IMR-90 (cell line): Measurements from ENCODE around the gene S100A16. TPM values are rescaled to one million over a fixed set of nuclear protein-coding genes. Genes with fewer than 3 reads are reported as not detected.

Experiments used
- ATAC-seq: fragments of 200-7000 bp; cut with Tn5 transposase; 2 replicates; pipeline ENCODE4 v1.9.1; 2020; ENCODE audit warnings: low read depth, mild to moderate bottlenecking, moderate library complexity
- BruUV-seq: library from RNA; stranded (reverse); fragments of 400-500 nt; replicated peaks from 2 replicates; lab custom pipeline; 2021; lab: Mats Ljungman, UMichigan
- CTCF ChIA-PET: fragments of 300-600 bp; formaldehyde crosslinking; extraction: SDS; loops from one replicate; lab custom pipeline; 2021; ENCODE audit warnings: antibody characterized with exemption; lab: Yijun Ruan, JAX
- POLR2A ChIA-PET: fragments of 300-600 bp; sonication (Branson Sonifier 250); formaldehyde crosslinking; loops from one replicate; lab custom pipeline; 2022; ENCODE audit warnings: antibody characterized with exemption; ENCODE audit not compliant: unreplicated experiment; lab: Charles Lee
- DNase-seq: peaks from one replicate; pipeline ENCODE4 v3.0.0; 2013
- H2AFZ ChIP-seq: replicated peaks from 2 replicates; pipeline ENCODE3; 2013; ENCODE audit warnings: low read length, mild to moderate bottlenecking; ENCODE audit not compliant: poor library complexity
- H2AK5ac ChIP-seq: 2 replicates; pipeline ENCODE4 v1.6.1; 2013; ENCODE audit warnings: low read depth, low read length, inconsistent platforms
- H2AK9ac ChIP-seq: replicated peaks from 2 replicates; pipeline ENCODE3; 2013; ENCODE audit warnings: mild to moderate bottlenecking, low read depth, low read length, moderate library complexity; ENCODE audit not compliant: poor library complexity
- H2BK120ac ChIP-seq: 2 replicates; pipeline ENCODE4 v1.6.1; 2013; ENCODE audit warnings: low read depth, low read length, inconsistent platforms
- H2BK15ac ChIP-seq: 3 replicates; pipeline ENCODE4 v1.6.1; 2013; ENCODE audit warnings: low read depth, low read length, inconsistent platforms
- H2BK20ac ChIP-seq: 2 replicates; pipeline ENCODE4 v1.6.1; 2013; ENCODE audit warnings: low read depth, mild to moderate bottlenecking, inconsistent platforms, low read length, moderate library complexity
- H2BK5ac ChIP-seq: 2 replicates; pipeline ENCODE4 v1.6.1; 2013; ENCODE audit warnings: mild to moderate bottlenecking, low read depth, low read length, inconsistent platforms; ENCODE audit not compliant: poor library complexity, severe bottlenecking
- H3K14ac ChIP-seq: replicated peaks from 2 replicates; pipeline ENCODE4 v1.6.1; 2013; ENCODE audit warnings: low read depth, low read length, inconsistent platforms
- H3K18ac ChIP-seq: 2 replicates; pipeline ENCODE4 v1.6.1; 2013; ENCODE audit warnings: low read depth, low read length, control low read depth
- H3K23ac ChIP-seq: 2 replicates; pipeline ENCODE4 v1.6.1; 2013; ENCODE audit warnings: low read depth, low read length, inconsistent platforms
- H3K27ac ChIP-seq: 2 replicates; pipeline ENCODE4 v1.5.1; 2013; ENCODE audit warnings: mild to moderate bottlenecking, control low read depth, low read length; ENCODE audit not compliant: insufficient read depth
- H3K27me3 ChIP-seq: 2 replicates; pipeline ENCODE4 v1.6.1; 2013; ENCODE audit warnings: low read length; ENCODE audit not compliant: control insufficient read depth, insufficient read depth
- H3K36me3 ChIP-seq: 2 replicates; pipeline ENCODE4 v1.6.1; 2013; ENCODE audit warnings: low read length, mixed read lengths; ENCODE audit not compliant: control insufficient read depth, insufficient read depth
- H3K4ac ChIP-seq: 2 replicates; pipeline ENCODE4 v1.6.1; 2013; ENCODE audit warnings: low read depth, low read length, inconsistent platforms
- H3K4me1 ChIP-seq: 2 replicates; pipeline ENCODE4 v1.6.1; 2013; ENCODE audit warnings: low read length, mixed read lengths; ENCODE audit not compliant: control insufficient read depth, insufficient read depth
- H3K4me2 ChIP-seq: 2 replicates; pipeline ENCODE4 v1.6.1; 2013; ENCODE audit warnings: low read depth, mild to moderate bottlenecking, control low read depth, low read length, moderate library complexity
- H3K4me3 ChIP-seq: 2 replicates; pipeline ENCODE4 v1.5.1; 2013; ENCODE audit warnings: low read depth, mild to moderate bottlenecking, control low read depth, low read length, moderate library complexity; ENCODE audit not compliant: insufficient read depth
- H3K56ac ChIP-seq: 2 replicates; pipeline ENCODE4 v1.6.1; 2013; ENCODE audit warnings: low read length, inconsistent platforms; ENCODE audit not compliant: insufficient read depth; ENCODE audit errors: extremely low read depth
- H3K79me1 ChIP-seq, 2 experiments: 2 replicates each; pipeline ENCODE4 v1.6.1; 2013; ENCODE audit warnings: low read length in 2 of 2, inconsistent platforms in 1 of 2, low read depth in 1 of 2
- H3K9ac ChIP-seq: 2 replicates; pipeline ENCODE4 v1.6.1; 2013; ENCODE audit warnings: low read depth, low read length, control low read depth
- H3K9me1 ChIP-seq: 2 replicates; pipeline ENCODE4 v1.6.1; 2013; ENCODE audit warnings: low read length, inconsistent platforms; ENCODE audit not compliant: insufficient read depth
- H3K9me3 ChIP-seq: 2 replicates; pipeline ENCODE4 v1.6.1; 2013; ENCODE audit warnings: low read length; ENCODE audit not compliant: control insufficient read depth, insufficient read depth
- H4K20me1 ChIP-seq: 2 replicates; pipeline ENCODE4 v1.6.1; 2013; ENCODE audit warnings: low read length, inconsistent platforms; ENCODE audit not compliant: insufficient read depth
- H4K5ac ChIP-seq: 2 replicates; pipeline ENCODE4 v1.6.1; 2013; ENCODE audit warnings: mild to moderate bottlenecking, low read depth, low read length, control low read depth
- H4K8ac ChIP-seq, 2 experiments: 2 replicates each; pipeline ENCODE4 v1.6.1; 2013; ENCODE audit warnings: low read depth in 2 of 2, low read length in 2 of 2, control low read depth in 1 of 2, inconsistent platforms in 1 of 2
- H4K91ac ChIP-seq: 2 replicates; pipeline ENCODE4 v1.6.1; 2013; ENCODE audit warnings: low read depth, low read length, inconsistent platforms; ENCODE audit not compliant: insufficient read depth
- BHLHE40 ChIP-seq: fragments of 150-350 bp; IDR thresholded peaks from 2 replicates; pipeline ENCODE4 v1.6.1; 2016; ENCODE audit warnings: mild to moderate bottlenecking, low read depth, low read length
- CEBPB ChIP-seq: IDR thresholded peaks from 2 replicates; pipeline ENCODE4 v1.6.1; 2012; ENCODE audit warnings: low read depth, low read length, improper control_type of control experiment
- CHD1 ChIP-seq: IDR thresholded peaks from 2 replicates; pipeline ENCODE4 v1.6.1; 2012; ENCODE audit warnings: low read depth, low read length, improper control_type of control experiment
- CTCF ChIP-seq: conservative IDR thresholded peaks from 2 replicates; pipeline ENCODE4 v1.5.1; 2012; ENCODE audit warnings: mild to moderate bottlenecking, low read depth, low read length, improper control_type of control experiment
- ELK1 ChIP-seq: fragments of 150-350 bp; IDR thresholded peaks from 2 replicates; pipeline ENCODE4 v1.6.1; 2016; ENCODE audit warnings: low read depth, mild to moderate bottlenecking, low read length, moderate library complexity, borderline replicate concordance
- FOS ChIP-seq: fragments of 150-350 bp; IDR thresholded peaks from 2 replicates; pipeline ENCODE4 v1.6.1; 2016; ENCODE audit warnings: low read depth, low read length
- MAFK ChIP-seq: IDR thresholded peaks from 2 replicates; pipeline ENCODE4 v1.6.1; 2012; ENCODE audit warnings: low read depth, low read length, improper control_type of control experiment
- MAZ ChIP-seq: IDR thresholded peaks from 2 replicates; pipeline ENCODE4 v1.6.1; 2012; ENCODE audit warnings: low read depth, mild to moderate bottlenecking, low read length, improper control_type of control experiment, moderate library complexity, borderline replicate concordance
- MXI1 ChIP-seq: IDR thresholded peaks from 2 replicates; pipeline ENCODE4 v1.6.1; 2012; ENCODE audit warnings: low read depth, mild to moderate bottlenecking, low read length, moderate library complexity, borderline replicate concordance
- NFE2L2 ChIP-seq: fragments of 150-350 bp; IDR thresholded peaks from 2 replicates; pipeline ENCODE4 v1.6.1; 2016; ENCODE audit warnings: low read depth, mild to moderate bottlenecking, low read length
- POLR2A ChIP-seq: IDR thresholded peaks from 2 replicates; pipeline ENCODE4 v1.6.1; 2012; ENCODE audit warnings: mild to moderate bottlenecking, low read depth, low read length
- RAD21 ChIP-seq: IDR thresholded peaks from 2 replicates; pipeline ENCODE4 v1.6.1; 2012; ENCODE audit warnings: low read length, improper control_type of control experiment
- RCOR1 ChIP-seq: IDR thresholded peaks from 2 replicates; pipeline ENCODE4 v1.6.1; 2012; ENCODE audit warnings: mild to moderate bottlenecking, low read length, improper control_type of control experiment; ENCODE audit not compliant: insufficient replicate concordance
- RFX5 ChIP-seq: IDR thresholded peaks from 2 replicates; pipeline ENCODE4 v1.8.0; 2012; ENCODE audit warnings: low read depth, mild to moderate bottlenecking, low read length, moderate library complexity
- SMC3 ChIP-seq: fragments of 150-350 bp; IDR thresholded peaks from 2 replicates; pipeline ENCODE4 v1.6.1; 2016; ENCODE audit warnings: low read depth, mild to moderate bottlenecking, antibody characterized with exemption, low read length, moderate library complexity
- USF2 ChIP-seq: fragments of 150-350 bp; IDR thresholded peaks from 2 replicates; pipeline ENCODE4 v1.6.1; 2017; ENCODE audit warnings: mild to moderate bottlenecking, antibody characterized with exemption, low read length, low read depth
- WGBS, 2 experiments: methylation state at CpG; one replicate each; pipeline versions ENCODE4 v1.1.5 to v1.1.7; 2013; ENCODE audit warnings: missing lambda C conversion rate in 2 of 2; ENCODE audit not compliant: insufficient read length in 1 of 2; ENCODE audit errors: extremely low coverage in 2 of 2; 5-methylcytosine and 5-hydroxymethylcytosine counted together
- dilution Hi-C: fragments of 300-500 bp; cut with HindIII; formaldehyde crosslinking; loops from one replicate; pipeline ENCODE4 v1.14.3; 2018; ENCODE audit warnings: low sequenced_read_pairs; ENCODE audit not compliant: unreplicated experiment
- in situ Hi-C: fragments of 300-500 bp; cut with MboI; formaldehyde crosslinking; loops from 3 replicates; pipeline ENCODE4 v1.14.3; 2019; ENCODE audit warnings: low sequenced_read_pairs, inconsistent platforms, mixed read lengths
- intact Hi-C: fragments of 100-400 bp; cut with micrococcal nuclease; formaldehyde crosslinking; loops from 2 replicates; pipeline ENCODE4 v1.10.0; 2022
- polyA plus RNA-seq, 3 experiments: library from polyadenylated mRNA; depleted of rRNA; stranded (reverse); fragments of >200 nt; gene quantifications; 2 replicates each; pipeline ENCODE4 v1.2.3, GENCODE V29; 2012; ENCODE audit warnings: low replicate concordance in 1 of 3
- total RNA-seq: library from RNA; depleted of rRNA; stranded (reverse); fragments of >200 nt; gene quantifications from 2 replicates; pipeline ENCODE4 v1.2.3, GENCODE V29; 2012

S100A16 gene
- total and polyA plus RNA-seq, 2 of the 4 experiments (the other 2 are of a cell fraction): 201 to 515 TPM

- Histone ChIP-seq H2AK9ac (no peak overlapping the region), H3K18ac (no peak overlapping the region), H3K14ac (no peak overlapping the region), H3K9me3 (no peaks in the 10 kb centered on the region), H3K4me1 (peaks cover 3% of the 10 kb centered on the region), H4K91ac (no peak overlapping the region), H2BK5ac (no peak overlapping the region), H3K36me3 (peaks cover 58% of the 10 kb centered on the region), H3K27me3 (no peaks in the 10 kb centered on the region), H3K27ac (no peak overlapping the region), H3K9me1 (no peaks in the 10 kb centered on the region; the same call in 1 of the 2 replicates), H3K4ac (no peak overlapping the region), H2AK5ac (no peak overlapping the region), H2BK120ac (no peak overlapping the region), H2BK15ac (no peak overlapping the region), H4K8ac (no peak overlapping the region), H2BK20ac (no peak overlapping the region), H3K4me3 (no peak overlapping the region), H3K9ac (no peak overlapping the region), H4K5ac (no peak overlapping the region), H4K20me1 (no peaks in the 10 kb centered on the region), H3K79me1 (peaks cover 14 to 31% of the 10 kb centered on the region in 2 experiments; a peak in 3 of 4 replicates), H3K56ac (no peak overlapping the region), H3K4me2 (no peak overlapping the region), H2AFZ (no peak overlapping the region), H3K23ac (no peak overlapping the region)
- ATAC-seq (no peak), DNase-seq (no peak)
- ChIA-PET POLR2A (no interaction called here), CTCF (no interaction called here)
- TSS peak; percentile 88 for BruUV-seq
- WGBS, 2 experiments: no CpG with 5 or more reads among the region's 2 CpGs
- intact Hi-C loops (no loop called here), dilution Hi-C loops (no loop called here), in situ Hi-C loops (no loop called here)
- TF ChIP-seq ELK1 (no peak), FOS (no peak), NFE2L2 (no peak), POLR2A (no peak), BHLHE40 (no peak), SMC3 (no peak), MAZ (no peak), CHD1 (no peak), CTCF (no peak), RCOR1 (no peak), USF2 (no peak), MAFK (no peak), RAD21 (no peak), MXI1 (no peak), CEBPB (no peak), RFX5 (no peak)
Observed at GRCh38 chr1:153662269-153662668, 49.3 kb upstream of the S100A16 start.
